ENCODE data around the gene CFAP299. TPM values are rescaled to one million over a fixed set of nuclear protein-coding genes. Genes with fewer than 3 reads are reported as not detected.

The CFAP299 gene
- total RNA-seq, 1 experiment from 2014 or later = not detected

- Histone ChIP-seq H3K79me2 (ENCODE audit: insufficient read depth, low read length) (no peaks in the 10 kb centered on the region), H3K4me2 (ENCODE audit: low read length) (peak overlapping the region; percentile 29; the same call in 1 of the 2 replicates), H3K27me3 (ENCODE audit: insufficient read depth, low read length) (no peaks in the 10 kb centered on the region; the same call in 1 of the 2 replicates), H3K4me3 (replicated peaks in 1 of 2; ENCODE audit: low read depth in 1 of 2, low read length in 2 of 2) (no peak overlapping the region), H3K9ac (ENCODE audit: low read length) (no peak overlapping the region), H3K36me3 (ENCODE audit: control insufficient read depth in 1 of 2, insufficient read depth in 2 of 2, low read length in 2 of 2) (no peaks in the 10 kb centered on the region), H2AFZ (ENCODE audit: low read depth, low read length, poor library complexity, severe bottlenecking) (no peak overlapping the region), H3K9me2 (ENCODE audit: insufficient read depth) (no peaks in the 10 kb centered on the region), H4K20me1 (ENCODE audit: insufficient read depth) (no peaks in the 10 kb centered on the region), H3K9me3 (ENCODE audit: control insufficient read depth in 1 of 2, insufficient read depth in 1 of 2, low read depth in 1 of 2, low read length in 2 of 2) (no peaks in the 10 kb centered on the region), H3K4me1 (ENCODE audit: control insufficient read depth in 1 of 2, insufficient read depth in 2 of 2, low read length in 2 of 2) (peaks cover 0 to 8% of the 10 kb centered on the region in 2 experiments; a peak in 1 of 4 replicates), H3K27ac (ENCODE audit: low read depth, low read length) (no peak overlapping the region)
- ChIA-PET POLR2A (no interaction called here), RAD21 (ENCODE audit: low non-redundant PET in 1 of 2, low total read pairs in 2 of 2, uncharacterized antibody in 2 of 2, unreplicated experiment in 2 of 2) (no interaction called here), CTCF (no interaction called here)
- DNase-seq (ENCODE audit: low read depth, low spot score) (peak; percentile 2), ATAC-seq (no peak)
- TF ChIP-seq CEBPB (IDR thresholded peaks at IDR 0.05; ENCODE audit: low read depth) (0 out of 2 replicates have a peak, but pooled peaks have one; percentile 17), JUND (IDR thresholded peaks at IDR 0.05) (peak; percentile 28; the same call in 1 of the 2 replicates), SP1 (IDR thresholded peaks at IDR 0.05; ENCODE audit: low read depth) (no peak), FOSL1 (IDR thresholded peaks at IDR 0.05; ENCODE audit: low read depth) (peak; percentile 28; the same call in 1 of the 2 replicates)
- BruUV-seq (replicated peaks) = no TSS peak
- intact Hi-C loops (cut with micrococcal nuclease) = no loop called here
These were observed 118.5 kb downstream of the CFAP299 start for GRCh38 chr4:80454040-80454439.

DNA sequence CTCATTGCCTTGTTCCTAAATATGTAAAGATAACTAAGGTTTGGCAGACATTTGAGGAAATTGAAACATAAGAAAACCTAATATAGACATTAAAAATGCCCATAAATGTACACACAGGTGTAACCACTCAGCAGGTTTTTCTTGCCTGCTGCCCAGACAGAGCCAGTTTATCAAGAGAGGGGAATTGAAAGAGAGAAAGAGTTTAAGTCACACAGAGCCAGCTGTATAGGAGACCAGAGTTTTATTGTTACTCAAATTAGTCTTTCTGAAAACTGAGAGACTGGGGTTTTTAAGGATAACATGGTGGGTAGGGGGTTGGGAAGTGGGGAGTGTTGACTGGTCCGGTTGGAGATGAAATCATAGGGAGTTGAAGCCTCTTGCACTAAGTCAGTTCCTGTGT lies 119.0 kb downstream of the CFAP299 start:
- ATAC-seq (no peak), DNase-seq (ENCODE audit: low read depth, low spot score) (no peak)
- Histone ChIP-seq H3K9me2 (ENCODE audit: insufficient read depth) (no peaks in the 10 kb centered on the region), H4K20me1 (ENCODE audit: insufficient read depth) (no peaks in the 10 kb centered on the region), H3K4me3 (replicated peaks in 1 of 2; ENCODE audit: low read depth in 1 of 2, low read length in 2 of 2) (no peak overlapping the region), H3K9ac (ENCODE audit: low read length) (no peak overlapping the region), H3K27ac (ENCODE audit: low read depth, low read length) (no peak overlapping the region), H2AFZ (ENCODE audit: low read depth, low read length, poor library complexity, severe bottlenecking) (no peak overlapping the region), H3K9me3 (ENCODE audit: control insufficient read depth in 1 of 2, insufficient read depth in 1 of 2, low read depth in 1 of 2, low read length in 2 of 2) (no peaks in the 10 kb centered on the region), H3K79me2 (ENCODE audit: insufficient read depth, low read length) (no peaks in the 10 kb centered on the region), H3K4me2 (ENCODE audit: low read length) (no peak overlapping the region; the same call in 1 of the 2 replicates), H3K27me3 (ENCODE audit: insufficient read depth, low read length) (no peaks in the 10 kb centered on the region; the same call in 1 of the 2 replicates), H3K36me3 (ENCODE audit: control insufficient read depth in 1 of 2, insufficient read depth in 2 of 2, low read length in 2 of 2) (no peaks in the 10 kb centered on the region), H3K4me1 (ENCODE audit: control insufficient read depth in 1 of 2, insufficient read depth in 2 of 2, low read length in 2 of 2) (peaks cover 0 to 8% of the 10 kb centered on the region in 2 experiments; a peak in 1 of 4 replicates)
- BruUV-seq (replicated peaks) = no TSS peak
- ChIA-PET POLR2A (no interaction called here), RAD21 (ENCODE audit: low non-redundant PET in 1 of 2, low total read pairs in 2 of 2, uncharacterized antibody in 2 of 2, unreplicated experiment in 2 of 2) (no interaction called here), CTCF (no interaction called here)
- intact Hi-C loops (cut with micrococcal nuclease) = no loop called here
- TF ChIP-seq YY1 (IDR thresholded peaks at IDR 0.05; ENCODE audit: extremely low read depth, insufficient replicate concordance, low read depth, low read length) (no peak), ZBTB33 (IDR thresholded peaks at IDR 0.05; ENCODE audit: extremely low read depth, insufficient replicate concordance, low read length) (no peak), ELF1 (IDR thresholded peaks at IDR 0.05; ENCODE audit: borderline replicate concordance, low read depth) (no peak), CTCF (IDR thresholded peaks at IDR 0.05 in 2 of 3, conservative IDR thresholded peaks at IDR 0.05 in 1 of 3; ENCODE audit: borderline replicate concordance in 1 of 3, insufficient read depth in 1 of 3, low read depth in 2 of 3, low read length in 2 of 3) (no peak), EZH2phosphoT487 (IDR thresholded peaks at IDR 0.05; ENCODE audit: borderline replicate concordance) (no peak), SRF (IDR thresholded peaks at IDR 0.05; ENCODE audit: low read depth) (no peak), SP1 (IDR thresholded peaks at IDR 0.05; ENCODE audit: low read depth) (no peak), EGR1 (IDR thresholded peaks at IDR 0.05; ENCODE audit: low read depth) (no peak)
- TF ChIP-seq, protein P1, sequence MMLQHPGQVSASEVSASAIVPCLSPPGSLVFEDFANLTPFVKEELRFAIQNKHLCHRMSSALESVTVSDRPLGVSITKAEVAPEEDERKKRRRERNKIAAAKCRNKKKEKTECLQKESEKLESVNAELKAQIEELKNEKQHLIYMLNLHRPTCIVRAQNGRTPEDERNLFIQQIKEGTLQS (IDR thresholded peaks at IDR 0.05) = no peak
- TF ChIP-seq, protein P2, sequence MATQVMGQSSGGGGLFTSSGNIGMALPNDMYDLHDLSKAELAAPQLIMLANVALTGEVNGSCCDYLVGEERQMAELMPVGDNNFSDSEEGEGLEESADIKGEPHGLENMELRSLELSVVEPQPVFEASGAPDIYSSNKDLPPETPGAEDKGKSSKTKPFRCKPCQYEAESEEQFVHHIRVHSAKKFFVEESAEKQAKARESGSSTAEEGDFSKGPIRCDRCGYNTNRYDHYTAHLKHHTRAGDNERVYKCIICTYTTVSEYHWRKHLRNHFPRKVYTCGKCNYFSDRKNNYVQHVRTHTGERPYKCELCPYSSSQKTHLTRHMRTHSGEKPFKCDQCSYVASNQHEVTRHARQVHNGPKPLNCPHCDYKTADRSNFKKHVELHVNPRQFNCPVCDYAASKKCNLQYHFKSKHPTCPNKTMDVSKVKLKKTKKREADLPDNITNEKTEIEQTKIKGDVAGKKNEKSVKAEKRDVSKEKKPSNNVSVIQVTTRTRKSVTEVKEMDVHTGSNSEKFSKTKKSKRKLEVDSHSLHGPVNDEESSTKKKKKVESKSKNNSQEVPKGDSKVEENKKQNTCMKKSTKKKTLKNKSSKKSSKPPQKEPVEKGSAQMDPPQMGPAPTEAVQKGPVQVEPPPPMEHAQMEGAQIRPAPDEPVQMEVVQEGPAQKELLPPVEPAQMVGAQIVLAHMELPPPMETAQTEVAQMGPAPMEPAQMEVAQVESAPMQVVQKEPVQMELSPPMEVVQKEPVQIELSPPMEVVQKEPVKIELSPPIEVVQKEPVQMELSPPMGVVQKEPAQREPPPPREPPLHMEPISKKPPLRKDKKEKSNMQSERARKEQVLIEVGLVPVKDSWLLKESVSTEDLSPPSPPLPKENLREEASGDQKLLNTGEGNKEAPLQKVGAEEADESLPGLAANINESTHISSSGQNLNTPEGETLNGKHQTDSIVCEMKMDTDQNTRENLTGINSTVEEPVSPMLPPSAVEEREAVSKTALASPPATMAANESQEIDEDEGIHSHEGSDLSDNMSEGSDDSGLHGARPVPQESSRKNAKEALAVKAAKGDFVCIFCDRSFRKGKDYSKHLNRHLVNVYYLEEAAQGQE (IDR thresholded peaks at IDR 0.05; ENCODE audit: low read depth) = no peak

Measured in HCT116 (cell line).